AG04449 (cell line): ENCODE results near the gene ANKRD33B.

Experiments used
- CTCF ChIA-PET: fragments of 350-600 bp; formaldehyde crosslinking; extraction: SDS; loops from one replicate; lab custom pipeline; 2021; ENCODE audit warnings: antibody characterized with exemption; lab: Yijun Ruan, JAX
- POLR2A ChIA-PET: fragments of 400-600, 350-600 bp; formaldehyde crosslinking; extraction: SDS; loops from one replicate; lab custom pipeline; 2020; ENCODE audit warnings: antibody characterized with exemption, inconsistent platforms; lab: Yijun Ruan, JAX
- DNase-seq: peaks from one replicate; pipeline ENCODE4 v3.0.0-alpha.2; 2010; ENCODE audit warnings: low read depth, low spot score
- H3K4me3 ChIP-seq: 2 replicates; pipeline ENCODE4 v1.5.1; 2011; ENCODE audit warnings: low read depth, mild to moderate bottlenecking, control low read depth, low read length
- TF ChIP-seq, protein P1 (sequence below): IDR thresholded peaks from one replicate; pipeline ENCODE4 v1.5.1; 2011; ENCODE audit warnings: mild to moderate bottlenecking, moderate library complexity, low read length, control low read depth, inconsistent platforms; ENCODE audit not compliant: insufficient read depth; ENCODE audit errors: missing control alignments

ANKRD33B gene

DNA sequence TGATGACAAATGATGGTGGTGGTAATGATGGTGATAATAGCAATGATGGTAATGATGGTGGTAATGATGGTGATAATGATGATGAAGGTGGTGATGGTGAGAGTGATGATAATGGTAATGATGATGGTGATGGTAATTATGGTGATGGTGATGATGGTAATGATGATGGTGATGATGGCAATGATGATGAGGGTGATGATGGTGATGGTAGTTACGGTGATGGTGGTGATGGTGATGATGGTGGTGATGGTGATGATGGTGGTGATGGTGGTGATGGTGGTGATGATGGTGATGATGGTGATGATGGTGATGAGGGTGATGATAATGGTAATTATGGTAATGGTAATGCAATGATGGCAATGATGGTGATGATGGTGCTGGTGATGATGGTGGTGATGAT lies 106.1 kb downstream of the ANKRD33B start:
- ChIA-PET CTCF (no interaction called here), POLR2A (no interaction called here)
- DNase-seq = no peak
- no peak overlapping the region for H3K4me3 ChIP-seq
- TF ChIP-seq, protein P1, sequence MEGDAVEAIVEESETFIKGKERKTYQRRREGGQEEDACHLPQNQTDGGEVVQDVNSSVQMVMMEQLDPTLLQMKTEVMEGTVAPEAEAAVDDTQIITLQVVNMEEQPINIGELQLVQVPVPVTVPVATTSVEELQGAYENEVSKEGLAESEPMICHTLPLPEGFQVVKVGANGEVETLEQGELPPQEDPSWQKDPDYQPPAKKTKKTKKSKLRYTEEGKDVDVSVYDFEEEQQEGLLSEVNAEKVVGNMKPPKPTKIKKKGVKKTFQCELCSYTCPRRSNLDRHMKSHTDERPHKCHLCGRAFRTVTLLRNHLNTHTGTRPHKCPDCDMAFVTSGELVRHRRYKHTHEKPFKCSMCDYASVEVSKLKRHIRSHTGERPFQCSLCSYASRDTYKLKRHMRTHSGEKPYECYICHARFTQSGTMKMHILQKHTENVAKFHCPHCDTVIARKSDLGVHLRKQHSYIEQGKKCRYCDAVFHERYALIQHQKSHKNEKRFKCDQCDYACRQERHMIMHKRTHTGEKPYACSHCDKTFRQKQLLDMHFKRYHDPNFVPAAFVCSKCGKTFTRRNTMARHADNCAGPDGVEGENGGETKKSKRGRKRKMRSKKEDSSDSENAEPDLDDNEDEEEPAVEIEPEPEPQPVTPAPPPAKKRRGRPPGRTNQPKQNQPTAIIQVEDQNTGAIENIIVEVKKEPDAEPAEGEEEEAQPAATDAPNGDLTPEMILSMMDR = no peak

DNA sequence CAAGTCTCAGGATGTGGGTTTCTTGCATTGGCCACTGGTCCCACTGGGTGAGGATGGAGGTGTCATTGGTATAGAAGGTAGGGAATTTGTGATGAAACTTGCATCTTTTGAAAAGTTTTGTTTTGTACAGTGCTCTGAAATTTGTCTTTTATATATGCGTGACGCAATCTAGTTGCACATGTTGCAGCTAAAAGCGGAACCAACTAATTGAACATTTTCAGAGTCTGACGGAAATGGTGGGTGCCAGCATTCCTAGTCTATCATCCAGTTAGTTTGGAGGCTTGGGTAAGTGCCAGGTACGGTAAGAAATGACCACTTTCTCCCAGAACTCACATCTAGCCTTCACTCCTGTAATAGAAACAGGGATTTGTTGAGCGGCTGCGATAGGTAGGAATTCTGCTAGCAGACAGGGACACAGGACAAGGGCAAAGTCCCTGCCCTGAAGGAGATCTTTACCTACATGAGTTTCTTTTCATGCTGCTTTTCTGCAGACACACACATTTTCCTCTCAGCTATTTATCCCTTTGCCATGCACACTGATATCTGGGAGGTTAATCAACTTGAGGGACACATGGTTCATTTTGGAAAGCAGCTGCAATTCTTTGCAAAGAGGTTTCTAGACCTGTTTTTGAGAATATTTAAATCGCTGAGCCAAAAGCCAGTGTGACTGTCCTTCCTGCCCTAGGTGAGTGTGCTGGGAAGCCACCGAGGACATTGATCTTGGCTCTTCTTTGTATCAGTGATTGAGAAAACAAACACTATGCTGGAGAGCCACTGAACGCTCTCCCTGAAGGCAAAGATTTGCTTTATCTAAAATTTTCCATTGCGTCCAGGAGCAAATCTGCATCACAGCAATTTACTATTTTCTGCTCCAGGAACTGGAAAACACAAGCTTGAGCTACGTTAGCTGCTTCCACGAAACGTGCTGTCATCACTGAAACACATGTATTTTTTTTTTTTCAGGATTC lies 107.5 kb downstream of the ANKRD33B start:
- ChIA-PET POLR2A (no interaction called here), CTCF (interaction anchor here (1.0 to 1.1 kb wide), 2 partner anchors 18 to 219 kb away, joined by 3 read pairs; no protein-coding TSS in a partner anchor)
- TF ChIP-seq, protein P1 = no peak

DNA sequence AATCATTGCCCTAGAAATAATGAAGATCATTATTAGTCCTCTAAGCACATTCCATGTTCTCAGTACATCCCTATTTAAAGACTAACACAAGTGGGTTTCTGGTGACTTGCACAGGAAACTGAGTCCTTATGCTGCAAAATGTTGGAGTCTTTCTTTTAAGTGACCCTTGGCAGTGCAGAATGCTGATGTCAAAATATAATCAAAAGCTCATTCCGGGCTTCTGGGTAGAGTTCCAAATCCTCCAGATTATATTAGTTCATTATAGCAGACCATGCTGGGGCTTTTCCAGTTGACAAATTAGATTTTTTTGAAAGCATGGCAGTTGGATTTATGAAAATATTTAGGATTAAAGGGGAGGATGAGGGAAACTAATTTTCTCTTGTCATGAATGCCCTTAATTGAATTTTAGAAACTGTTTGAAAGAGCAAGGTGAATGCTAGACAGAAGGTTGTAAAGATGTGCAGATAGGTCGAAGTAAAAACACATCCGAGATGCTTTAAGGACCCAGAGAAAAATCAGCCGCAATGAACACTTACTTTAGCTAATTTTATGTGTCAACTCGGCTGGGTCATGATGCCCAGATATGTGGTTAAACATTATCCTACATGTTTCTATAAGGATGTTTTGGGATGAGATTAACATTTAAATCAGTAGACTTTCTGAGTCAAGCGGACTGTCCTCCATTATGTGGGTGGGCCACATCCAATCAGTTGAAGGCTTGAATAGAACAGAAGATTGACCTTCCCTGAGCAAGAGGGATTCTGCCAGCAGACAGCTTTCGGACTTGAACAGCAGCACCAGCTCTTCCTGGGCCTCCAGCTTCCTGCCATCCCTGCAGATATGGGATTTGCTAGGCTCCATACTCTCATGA lies 108.5 kb downstream of the ANKRD33B start:
- ChIA-PET POLR2A (no interaction called here), CTCF (interaction anchor here (1.0 kb wide), 1 partner anchor 17 kb away, joined by 3 read pairs; no protein-coding TSS in a partner anchor)
- no peak overlapping the region for H3K4me3 ChIP-seq
- TF ChIP-seq, protein P1 = no peak
- no peak for DNase-seq

More for the DNA sequence above, 107.5 kb downstream of the ANKRD33B start:
- no peak overlapping the region for H3K4me3 ChIP-seq
- no peak for DNase-seq

DNA sequence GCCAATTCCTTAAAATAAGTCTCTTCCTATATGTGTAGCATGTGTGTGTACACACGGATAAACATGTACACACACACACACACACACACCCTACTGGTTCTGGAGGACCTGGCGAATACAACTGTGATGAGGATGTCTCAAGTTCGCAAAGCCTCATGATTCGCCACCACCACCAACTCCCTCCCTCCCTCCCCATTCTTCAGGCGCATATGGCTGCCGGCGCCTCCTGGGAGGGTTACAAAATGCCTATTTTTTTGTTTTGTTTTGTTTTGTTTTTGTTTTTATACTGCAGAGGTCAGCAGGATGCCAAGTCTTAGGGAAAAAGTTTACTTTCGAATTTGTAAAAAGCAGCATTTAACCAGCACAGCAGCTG lies 109.1 kb downstream of the ANKRD33B start:
- POLR2A ChIA-PET = no interaction called here
- CTCF ChIA-PET = interaction anchor here (1.2 to 1.8 kb wide), 2 partner anchors 16 to 220 kb away, joined by 3 to 4 read pairs; no protein-coding TSS in a partner anchor

DNA sequence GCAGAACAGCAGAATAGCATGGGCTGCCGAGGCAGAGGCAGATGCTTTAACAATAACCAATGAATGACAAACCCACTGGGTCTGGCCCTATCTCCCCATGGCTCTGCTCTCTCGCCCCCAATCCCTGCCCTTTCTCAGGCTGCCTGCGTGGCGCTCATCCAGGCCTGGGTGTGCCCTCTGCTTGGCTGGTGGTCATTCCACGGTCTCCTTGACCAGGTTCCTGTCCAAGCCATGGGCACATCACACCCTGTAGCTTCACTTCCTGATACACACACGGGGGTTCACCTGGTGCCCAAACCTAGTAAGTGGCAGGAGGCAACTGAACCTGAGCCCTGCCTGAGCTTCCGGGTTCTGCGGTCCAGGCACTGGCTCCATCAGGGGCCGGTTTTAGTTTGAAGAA lies 109.5 kb downstream of the ANKRD33B start:
- DNase-seq = no peak
- CTCF ChIA-PET = interaction anchor here (1.2 to 1.8 kb wide), 2 partner anchors 16 to 221 kb away, joined by 3 to 4 read pairs; no protein-coding TSS in a partner anchor
- POLR2A ChIA-PET = no interaction called here
- TF ChIP-seq, protein P1 = no peak
- H3K4me3 ChIP-seq = no peak overlapping the region

More for the DNA sequence above, 109.1 kb downstream of the ANKRD33B start:
- H3K4me3 ChIP-seq = no peak overlapping the region
- no peak for DNase-seq
- TF ChIP-seq, protein P1 = no peak
